Measurements from ENCODE around the gene CBFA2T2. TPM values are rescaled to one million over a fixed set of nuclear protein-coding genes. Genes with fewer than 3 reads are reported as not detected.

The CBFA2T2 gene
- total RNA-seq, 1 experiment from 2014 or later, result 7.7 TPM

DNA sequence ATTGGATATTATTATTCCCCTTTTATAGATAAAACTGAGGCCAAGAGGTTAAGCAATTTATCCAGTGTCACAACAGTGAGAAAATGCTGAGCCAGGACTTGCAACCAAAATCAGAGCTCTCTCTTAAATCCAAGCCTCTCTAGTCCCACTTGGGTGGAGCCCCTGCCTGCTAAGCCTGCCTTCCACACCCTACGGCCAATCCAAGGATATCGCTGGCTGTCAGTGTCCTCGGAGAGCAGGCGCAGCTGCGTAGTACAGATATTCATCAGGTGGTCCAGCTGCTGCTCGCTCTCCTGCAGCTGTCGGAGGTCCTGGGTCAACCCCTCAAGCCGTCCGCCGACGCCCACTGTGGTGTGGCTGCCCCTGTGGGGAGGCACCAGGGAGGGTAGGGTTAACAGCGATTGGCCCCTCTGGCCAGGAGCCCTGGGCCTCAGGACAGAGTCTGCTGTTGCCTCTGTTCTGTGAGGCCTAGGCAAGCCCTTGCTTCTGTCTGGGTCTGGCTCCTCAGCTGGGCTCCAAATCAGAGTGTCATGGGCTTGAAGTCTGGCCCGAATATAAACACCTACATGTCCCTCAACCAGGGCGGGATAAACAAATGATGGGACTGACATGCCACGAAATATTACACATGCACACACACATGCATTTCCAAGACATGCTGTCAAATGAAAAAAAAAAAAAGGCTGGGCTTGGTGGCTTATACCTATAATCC, 188.3 kb downstream of the CBFA2T2 start:
- no peak for DNase-seq (ENCODE audit: low read depth)

DNA sequence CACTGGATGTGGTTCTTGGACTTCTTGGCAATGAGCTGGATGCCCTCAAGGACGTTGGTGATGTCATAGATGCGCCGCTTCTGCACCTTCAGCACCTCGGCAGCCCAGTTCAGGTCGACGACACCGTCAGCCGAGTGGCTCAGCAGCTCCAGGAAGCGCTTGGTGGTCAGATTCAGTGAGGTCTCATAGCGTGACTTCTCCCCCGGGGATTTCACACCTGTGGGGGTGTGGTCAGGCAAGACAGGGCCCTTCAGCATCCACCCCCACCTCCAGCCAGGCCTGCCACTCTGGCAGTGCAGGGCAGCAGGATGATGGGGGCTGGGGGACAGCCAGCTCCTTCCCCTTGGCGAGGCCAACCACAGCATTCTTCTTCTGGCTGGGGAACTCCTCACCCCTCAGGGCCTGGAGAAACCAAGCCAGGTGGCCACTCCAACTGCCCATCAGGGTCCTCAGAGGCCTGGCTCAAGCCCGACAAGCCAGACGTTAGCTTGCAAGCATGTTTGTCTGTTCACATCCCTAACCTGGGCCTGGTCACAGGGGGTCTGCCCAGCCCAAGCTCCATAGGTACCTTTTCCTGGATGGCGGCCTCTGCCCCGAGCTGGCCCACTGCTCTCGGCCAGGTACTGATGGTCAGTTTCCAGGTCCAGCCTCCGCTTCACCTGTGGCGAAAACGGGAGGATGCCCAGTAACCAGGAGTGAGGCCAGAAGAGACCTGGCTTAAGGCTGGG, 190.0 kb downstream of the CBFA2T2 start:
- DNase-seq (ENCODE audit: low read depth), result no peak

DNA sequence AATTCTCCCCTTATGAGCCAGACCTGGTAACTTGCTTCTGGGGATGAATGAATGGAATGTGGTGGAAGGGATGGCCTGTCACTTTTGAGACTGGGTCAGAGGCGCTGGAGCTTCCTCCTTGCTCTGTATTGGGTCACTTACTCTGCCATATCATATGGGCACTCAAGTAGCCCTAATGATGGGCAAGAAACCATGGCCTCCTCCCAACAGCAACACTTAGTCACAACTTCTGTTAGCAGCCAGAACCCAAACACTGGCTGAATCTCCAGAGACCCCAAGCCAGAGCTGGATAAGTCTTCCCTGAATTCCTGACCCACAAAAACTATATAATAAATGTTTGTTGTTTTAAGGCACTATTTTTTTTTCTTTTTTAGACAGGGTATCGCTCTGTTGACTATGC, 190.8 kb downstream of the CBFA2T2 start:
- DNase-seq (ENCODE audit: low read depth), result no peak

DNA sequence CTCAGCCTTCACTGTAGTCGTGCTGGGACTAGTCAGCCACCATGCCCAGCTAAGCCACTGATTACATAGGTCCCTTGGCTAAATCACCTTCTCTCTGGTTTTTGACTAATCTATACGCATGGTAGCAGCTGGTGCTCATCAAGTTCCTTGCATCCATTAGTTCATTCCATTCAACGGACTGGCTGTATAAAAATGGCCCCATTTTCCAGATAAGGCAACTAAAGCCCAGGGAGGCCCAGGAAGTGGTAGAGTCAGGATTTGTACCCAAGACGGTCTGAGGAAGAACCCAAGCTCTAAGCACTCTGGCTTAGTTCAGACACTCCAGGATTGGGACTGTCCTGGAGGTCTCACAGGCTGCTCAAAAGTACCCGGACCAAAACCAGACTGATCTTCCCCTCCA, 191.4 kb downstream of the CBFA2T2 start:
- no peak for DNase-seq (ENCODE audit: low read depth)

DNA sequence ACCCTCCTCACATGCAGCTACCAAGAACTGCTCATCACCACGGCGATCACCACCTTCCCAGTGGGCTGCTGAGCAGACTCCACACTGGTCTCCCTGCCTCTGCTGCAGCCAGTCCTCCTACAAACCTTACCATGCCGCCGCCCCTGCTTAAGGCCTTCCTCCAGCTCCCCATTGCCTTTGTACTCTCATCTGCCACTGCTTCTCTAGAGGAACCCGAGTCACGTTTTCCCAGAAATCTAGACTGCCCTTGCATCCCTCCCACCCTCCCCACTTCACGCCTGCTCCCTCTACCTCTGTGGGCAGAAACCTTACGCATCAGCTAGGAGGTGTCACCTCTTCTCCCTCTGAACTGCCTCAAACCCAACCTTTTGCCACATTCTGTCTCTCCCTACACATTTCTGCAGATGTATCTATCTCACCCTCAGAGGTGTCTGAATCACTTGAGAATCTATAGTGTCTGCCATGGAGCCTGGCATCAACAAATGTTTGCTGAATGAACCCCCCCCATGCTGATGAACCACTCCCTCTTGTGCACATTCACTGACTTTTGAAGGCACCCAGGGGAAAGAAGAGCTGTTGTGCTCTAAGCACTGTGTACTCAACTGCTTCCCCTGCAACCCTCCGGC, 191.9 kb downstream of the CBFA2T2 start:
- DNase-seq (ENCODE audit: low read depth), result no peak

DNA sequence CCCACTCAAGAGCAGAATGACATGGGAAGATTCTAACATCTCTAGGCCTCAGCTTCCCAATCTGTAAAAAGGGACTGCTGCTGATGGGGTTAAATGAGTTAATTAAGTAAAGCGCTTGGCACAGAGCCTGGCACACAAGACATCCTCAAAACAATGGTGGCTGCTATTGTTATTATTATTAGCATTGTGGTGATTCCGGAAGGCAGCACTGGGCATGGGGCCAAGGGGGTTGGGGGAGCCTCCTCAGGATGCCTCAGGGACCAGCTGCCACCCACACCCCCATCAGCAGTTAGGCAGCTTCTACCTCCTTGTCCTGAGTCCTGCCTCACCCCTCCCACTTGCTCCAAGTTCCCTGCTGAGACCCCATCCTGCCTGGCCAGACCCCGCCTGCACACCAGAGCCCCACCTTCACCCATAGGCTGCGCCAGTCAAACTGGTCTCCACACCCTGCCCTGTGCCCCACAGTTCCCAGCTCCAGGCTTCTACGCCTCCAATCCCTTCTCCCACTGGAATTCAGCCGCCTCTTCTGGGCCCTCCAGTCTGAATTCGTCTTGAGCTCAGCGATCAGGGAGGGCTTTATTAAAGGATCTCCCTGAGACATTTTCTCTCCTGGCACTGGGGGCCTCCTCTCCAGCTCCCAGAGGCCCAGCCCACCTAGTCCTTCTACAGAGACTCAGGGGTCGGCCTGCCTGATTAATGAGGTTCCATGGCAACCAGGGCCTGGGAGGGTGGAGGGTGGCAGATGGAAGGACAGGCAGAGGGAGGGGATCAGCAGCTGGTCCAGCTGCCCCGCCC, 194.8 kb downstream of the CBFA2T2 start:
- DNase-seq (ENCODE audit: low read depth), result no peak

DNA sequence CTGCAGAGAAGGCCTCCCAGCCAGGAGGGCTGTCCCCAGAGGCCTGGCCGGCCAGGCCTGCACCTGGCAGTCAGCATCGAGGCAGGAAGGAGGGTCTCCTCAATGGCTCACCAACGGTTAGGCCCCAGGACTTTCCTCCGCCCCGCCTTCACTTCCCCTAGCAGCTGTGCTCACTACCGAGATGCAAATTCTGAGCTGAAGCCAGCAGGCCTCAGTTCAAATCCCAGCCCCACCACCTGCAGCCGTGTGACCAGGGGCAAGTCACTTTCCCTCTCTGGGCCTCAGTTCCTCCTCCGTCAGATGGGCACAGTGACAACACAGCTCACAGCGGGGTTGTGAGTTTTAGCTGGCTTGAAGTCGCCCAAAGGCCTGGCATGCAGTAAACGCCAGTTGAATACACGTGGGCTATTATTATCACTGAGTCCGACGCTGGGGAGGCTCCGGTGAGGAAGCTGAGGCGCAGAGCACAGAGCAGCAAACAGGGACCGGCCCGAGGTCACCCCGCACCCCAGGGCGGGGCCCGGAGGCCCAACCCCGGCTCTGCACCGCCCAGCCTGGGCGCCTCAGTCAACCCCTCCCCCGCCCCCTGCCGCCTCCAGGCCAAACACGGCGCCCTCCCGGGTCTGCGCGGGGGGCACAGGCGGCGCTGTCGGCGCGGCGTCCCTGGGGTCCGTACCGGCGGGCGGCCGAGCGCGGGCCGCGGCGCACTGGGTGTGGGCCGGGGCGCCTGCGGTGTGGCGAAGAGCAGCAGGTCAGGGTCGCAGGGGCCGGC, 195.6 kb downstream of the CBFA2T2 start:
- peak; percentile 61 for DNase-seq (ENCODE audit: low read depth)

DNA sequence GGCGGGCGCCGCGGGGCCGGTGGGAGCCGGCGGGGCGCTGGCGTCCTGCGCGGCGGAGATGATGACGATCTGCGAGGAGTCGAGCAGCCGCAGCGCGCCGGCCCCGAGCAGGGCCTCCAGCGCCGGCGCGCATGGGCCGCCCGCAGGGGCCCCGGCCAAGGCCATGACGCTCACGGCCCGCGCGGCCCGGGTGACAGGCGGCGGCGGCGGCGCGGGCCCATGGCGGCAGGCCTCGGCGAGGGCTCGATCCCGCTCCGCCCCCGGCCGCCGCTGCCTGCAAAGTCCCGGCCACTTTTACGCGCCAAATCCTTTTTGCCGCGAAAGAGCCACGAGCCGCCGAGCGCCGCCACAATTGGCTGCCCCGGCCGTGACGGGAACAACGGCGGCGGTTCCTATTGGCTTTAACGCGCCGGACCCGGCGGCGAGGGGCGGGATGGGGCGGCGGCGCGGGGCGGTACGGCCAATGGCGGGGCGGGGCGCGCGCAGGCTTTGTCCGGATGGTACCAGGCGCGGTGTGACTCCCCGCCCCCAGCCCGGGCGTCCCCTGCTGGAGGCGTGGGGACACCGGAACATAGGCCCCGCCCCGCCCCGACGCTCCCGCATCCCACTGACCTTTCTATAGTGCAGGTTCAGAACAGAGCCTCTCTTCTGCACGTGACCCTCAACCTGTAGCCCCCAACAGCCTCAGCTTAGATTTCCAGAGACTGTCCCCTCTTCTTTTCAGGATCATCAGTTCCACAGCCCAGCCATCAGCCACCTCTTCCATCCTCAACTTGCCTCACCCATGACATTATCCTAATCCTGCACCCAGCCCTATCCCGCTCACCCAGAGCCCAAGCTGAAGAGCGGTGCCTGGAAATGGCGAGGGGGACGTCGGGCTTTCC, 196.4 kb downstream of the CBFA2T2 start, which contains the start of gene E2F1:
E2F1 (minus strand) TSS at position 286 of the 884 bp plus-strand sequence; CDS start at position 165, 121 bp downstream.
- DNase-seq (ENCODE audit: low read depth), result peak; percentile 96

DNA sequence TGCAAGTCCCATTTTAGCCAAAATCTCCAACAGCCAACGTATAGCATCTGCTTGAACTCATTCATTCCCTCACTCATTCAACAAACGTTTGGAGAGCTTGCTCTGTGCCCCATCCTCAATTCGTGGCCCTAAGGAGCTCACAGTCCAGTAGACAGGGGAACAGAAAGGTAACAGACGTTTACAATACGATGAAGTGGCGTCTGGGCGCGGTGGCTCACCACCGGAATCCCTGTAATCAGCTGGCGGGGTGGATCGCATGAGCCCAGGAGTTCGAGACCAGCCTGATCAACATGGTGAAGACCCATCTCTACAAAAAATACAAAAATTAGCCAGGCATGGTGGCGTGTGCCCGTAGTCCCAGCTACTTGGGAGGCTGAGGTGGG, 197.1 kb downstream of the CBFA2T2 start:
- DNase-seq (ENCODE audit: low read depth), result no peak

DNA sequence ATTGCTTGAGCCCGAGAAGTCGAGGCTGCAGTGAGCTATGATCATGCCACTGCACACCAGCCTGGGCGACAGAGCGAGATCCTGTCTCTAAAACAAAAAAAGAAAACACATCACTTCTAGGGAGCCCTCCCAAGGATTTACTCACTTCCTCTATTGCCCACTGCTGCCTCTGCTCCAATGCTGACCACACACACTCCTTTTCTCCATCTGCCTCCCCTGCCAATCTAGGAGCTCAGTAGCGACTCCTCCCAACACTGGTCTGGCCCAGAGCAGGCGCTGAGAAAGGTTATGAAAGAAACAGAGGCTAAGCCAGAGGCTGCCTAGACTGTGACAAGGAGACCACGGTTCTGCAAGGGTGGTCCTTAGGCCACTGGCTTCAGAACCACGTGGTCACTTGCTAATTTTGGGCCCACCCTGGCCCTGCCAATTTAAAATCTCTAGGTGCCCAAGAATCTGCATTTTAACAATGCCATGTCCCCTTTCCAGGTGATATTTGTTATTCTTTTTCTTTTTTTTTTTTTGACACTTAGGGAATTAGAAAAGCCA, 197.5 kb downstream of the CBFA2T2 start:
- peak; percentile 64 for DNase-seq (ENCODE audit: low read depth)

DNA sequence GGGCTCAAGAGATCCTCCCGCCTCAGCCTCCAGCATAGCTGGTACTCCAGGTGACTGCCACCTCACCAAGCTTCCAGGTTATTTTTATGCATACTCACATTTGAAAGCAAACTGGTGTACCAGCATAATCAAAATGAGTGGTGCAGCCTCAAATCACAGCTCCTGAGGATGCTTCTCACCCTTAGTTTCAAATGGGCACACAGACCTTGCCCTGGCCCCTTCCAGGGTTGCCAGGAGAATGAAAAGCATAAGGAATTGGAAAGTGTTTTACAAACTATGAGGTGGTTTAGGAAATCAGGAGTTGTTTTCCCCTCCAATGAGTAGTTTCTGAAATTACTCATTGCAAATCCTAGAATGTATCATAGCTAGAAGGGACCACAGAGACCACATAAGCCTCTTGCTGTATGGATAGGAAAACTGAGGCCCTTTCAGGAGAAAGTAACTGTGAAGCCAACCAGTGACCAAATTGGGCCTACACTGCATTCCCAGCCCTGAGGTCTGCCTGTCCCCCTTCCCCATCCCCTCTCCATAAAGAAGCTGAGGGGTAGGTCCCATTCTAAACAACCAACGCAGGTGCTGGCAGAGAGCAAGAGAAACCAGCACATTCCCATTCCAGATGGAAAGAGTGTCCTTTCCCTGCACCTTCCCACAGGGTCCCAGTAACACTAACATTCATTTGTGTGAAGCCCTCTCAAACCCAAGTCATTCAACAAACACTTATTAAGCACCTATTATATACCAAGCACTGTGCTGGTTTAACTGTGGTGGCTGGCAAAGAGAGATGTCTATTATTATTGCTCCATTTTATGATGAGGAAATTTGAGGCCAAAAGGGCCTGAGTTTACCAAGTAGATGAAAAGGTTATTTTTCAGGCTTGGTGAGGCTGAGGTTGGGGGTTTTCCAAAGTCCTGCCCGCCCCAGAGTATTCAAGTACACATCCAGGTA, 198.4 kb downstream of the CBFA2T2 start:
- DNase-seq (ENCODE audit: low read depth), result no peak

DNA sequence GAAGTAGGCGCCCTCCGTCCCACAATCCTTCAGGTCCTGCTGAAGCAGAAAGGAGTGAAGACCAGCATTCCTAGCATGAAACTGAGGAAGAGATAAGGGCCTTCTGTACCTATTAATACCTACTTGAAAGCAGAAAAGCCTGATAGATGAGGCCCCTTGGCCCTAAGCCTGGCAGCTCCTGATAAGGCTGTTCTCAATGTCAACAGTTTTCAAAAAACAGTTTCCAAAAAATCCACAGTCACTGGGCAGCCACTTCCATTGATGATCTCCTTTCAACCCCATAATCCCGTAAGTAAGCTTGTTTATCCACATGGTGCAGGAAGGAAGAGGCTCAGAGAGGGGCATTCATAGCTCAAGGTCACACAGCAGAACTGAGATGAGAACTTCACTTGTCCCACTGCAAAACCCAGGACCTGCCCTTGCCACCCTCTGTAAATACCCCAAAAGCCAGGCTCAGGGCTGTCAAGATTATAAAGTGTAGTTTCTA, 199.1 kb downstream of the CBFA2T2 start:
- DNase-seq (ENCODE audit: low read depth), result no peak

DNA sequence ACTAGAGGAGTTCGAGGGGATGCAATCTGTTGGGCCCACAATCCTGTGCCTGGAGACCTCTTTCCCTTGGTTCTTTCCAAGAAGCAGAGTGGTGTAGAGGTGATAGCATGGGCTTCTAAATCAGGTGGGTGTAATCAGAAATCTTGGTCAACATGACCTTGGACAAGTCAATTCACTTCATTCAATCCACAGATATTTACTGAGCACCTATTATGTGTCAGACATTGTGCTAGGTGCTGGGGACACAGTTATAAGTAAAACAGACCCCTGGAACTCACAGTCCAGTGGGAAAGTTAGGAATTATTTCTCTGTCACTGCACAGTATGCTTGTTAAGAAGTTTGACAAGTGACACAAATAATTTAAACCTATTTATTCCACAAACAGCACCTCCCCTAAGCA, 199.6 kb downstream of the CBFA2T2 start:
- no peak for DNase-seq (ENCODE audit: low read depth)

DNA sequence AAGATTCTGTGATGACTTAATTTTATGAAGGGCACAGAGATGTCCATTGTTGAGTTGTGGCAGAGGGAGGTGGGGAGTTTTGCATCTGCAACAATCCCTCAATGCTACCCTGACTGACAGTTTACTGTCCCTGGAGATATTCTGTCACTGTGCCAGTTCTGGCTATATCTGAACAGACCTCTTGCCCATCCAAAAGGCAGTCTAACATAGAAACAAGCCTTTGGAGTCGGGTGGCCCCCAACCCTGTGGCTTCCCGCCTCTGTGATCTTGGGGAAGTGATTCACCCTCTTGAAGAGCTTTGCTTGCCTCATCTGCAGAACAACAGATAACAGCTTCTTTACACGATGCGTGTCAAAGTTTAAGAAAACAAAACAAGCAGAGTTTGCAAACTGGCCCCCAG, 200.1 kb downstream of the CBFA2T2 start:
- peak; percentile 92 for DNase-seq (ENCODE audit: low read depth)

DNA sequence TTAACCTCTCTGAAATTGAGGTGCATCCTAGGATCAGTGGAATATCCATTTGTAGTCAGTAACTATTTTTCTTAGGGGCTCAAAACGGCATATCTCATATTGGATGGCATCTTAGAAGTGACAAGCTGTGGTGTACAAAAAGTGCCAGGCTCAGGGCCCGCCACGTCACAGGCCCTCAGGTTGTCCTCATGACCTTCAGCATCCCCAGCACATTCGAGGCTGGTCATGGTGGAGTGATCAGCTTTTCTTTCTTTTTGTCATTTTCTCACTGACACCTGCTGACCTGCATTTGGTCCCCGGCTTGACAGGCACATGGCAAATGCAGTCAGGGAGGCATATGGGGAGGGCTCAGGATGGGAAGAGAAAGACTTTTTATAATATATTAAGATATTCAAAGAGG, 203.4 kb downstream of the CBFA2T2 start:
- DNase-seq (ENCODE audit: low read depth), result no peak

DNA sequence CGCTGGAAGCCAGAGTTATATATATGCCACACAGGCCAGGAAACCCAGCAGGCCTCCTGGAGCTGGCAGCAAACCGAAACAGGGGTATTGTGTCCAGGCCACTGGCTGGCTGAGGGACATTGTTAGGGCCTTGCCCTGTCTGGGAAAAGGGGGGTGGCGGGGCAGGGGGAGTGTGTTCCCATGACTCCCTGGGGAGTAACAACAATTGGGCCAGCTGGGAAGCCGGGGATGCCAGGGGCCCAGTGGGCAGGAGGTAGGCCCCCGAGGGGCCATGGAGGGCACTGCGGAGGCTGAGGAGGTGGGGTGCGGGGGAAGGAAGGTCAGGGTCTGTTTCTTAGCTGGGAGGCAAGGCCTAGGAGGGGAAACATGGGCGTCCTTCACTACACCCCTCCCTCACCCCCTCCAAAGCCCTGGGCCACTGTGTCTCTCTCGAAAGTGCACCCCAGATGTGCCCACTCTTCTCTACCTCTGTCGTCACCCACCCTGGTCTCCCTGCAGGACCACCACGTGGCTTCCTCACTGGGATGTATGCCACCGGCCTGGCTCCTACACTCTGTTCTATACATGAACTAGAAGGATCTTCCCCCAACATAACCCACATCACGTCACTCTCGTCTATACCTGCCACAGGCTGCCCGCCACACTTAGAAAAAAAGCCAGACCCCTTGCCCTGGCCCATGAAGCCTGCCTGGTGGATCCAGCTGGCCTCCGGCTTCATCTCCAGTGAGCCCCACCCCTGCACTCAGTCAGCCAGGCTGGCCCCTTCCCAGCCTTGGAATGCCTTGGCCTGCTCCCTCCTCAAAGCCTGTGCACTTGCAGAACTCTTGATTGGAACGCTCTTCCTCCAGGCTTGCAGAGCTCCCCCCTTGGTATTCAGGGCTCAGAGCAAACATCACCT, 204.1 kb downstream of the CBFA2T2 start:
- DNase-seq (ENCODE audit: low read depth), result no peak

DNA sequence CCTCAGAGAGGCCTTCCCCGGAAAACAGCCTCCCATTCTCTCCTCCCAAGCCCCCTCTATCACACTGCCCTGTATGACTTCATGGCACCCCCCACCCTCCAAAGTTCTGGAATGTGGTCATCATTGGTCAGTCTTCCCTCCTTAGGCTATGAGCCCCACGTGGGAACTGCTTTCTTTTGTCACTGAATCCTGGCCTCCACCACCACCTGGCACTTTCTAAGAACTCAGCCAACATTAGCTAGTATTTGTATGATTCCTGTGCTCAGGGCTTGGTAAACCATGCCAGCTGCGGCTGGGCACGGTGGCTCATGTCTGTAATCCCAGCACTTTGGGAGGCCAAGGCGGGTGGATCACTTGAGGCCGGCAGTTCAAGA, 204.7 kb downstream of the CBFA2T2 start:
- no peak for DNase-seq (ENCODE audit: low read depth)

DNA sequence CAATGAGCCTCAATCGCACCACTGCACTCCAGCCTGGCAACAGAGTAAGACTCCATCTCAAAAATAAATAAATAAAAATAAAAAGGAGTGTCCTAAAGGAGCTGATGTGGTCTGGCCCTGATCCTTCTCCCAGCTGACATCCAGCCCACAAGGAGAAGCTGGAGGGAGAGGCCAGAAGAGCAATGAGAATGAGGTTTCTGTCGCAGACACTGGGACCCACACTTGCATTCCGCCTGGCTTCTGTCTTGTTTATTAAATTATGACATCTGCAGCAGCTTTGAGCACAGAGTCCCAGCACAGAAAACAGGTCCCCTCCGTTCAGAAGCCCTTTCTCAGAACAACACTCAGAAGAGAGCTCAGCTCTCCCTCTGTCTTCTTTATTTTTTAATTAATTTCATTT, 206.6 kb downstream of the CBFA2T2 start:
- no peak for DNase-seq (ENCODE audit: low read depth)
